Loucy (cell line): ENCODE results near the gene VPS13D.
A peak's percentile ranks its signal among the peaks of the same experiment; 100 is the strongest.

ENCODE experiments used
- H2AFZ ChIP-seq: fragments of 200-600 bp; sonication (generic); 2 replicates; pipeline ENCODE4 v1.6.0; 2016; ENCODE audit warnings: antibody characterized with exemption, mild to moderate bottlenecking, low read length, moderate library complexity
- H3F3A ChIP-seq: fragments of 200-600 bp; 2 replicates; pipeline ENCODE4 v1.6.0; 2016; ENCODE audit warnings: antibody characterized with exemption, low read depth, mild to moderate bottlenecking
- H3K27me3 ChIP-seq: fragments of 200-600 bp; sonication (generic); 2 replicates; pipeline ENCODE4 v1.6.1; 2014; ENCODE audit warnings: low read length, mild to moderate bottlenecking; ENCODE audit not compliant: insufficient read depth, poor library complexity, severe bottlenecking
- H3K36me3 ChIP-seq: fragments of 200-600 bp; sonication (generic); 2 replicates; pipeline ENCODE4 v1.6.1; 2016; ENCODE audit warnings: low read length; ENCODE audit not compliant: insufficient read depth
- H3K4me1 ChIP-seq: fragments of 200-600 bp; sonication (generic); 2 replicates; pipeline ENCODE4 v1.5.1; 2014; ENCODE audit warnings: low read length, mild to moderate bottlenecking; ENCODE audit not compliant: insufficient read depth, poor library complexity, severe bottlenecking
- H3K4me2 ChIP-seq: fragments of 200-600 bp; sonication (generic); 2 replicates; pipeline ENCODE4 v1.6.0; 2014; ENCODE audit warnings: antibody characterized with exemption, low read length, low read depth, mild to moderate bottlenecking; ENCODE audit not compliant: poor library complexity, severe bottlenecking
- H3K4me3 ChIP-seq: fragments of 200-600 bp; sonication (generic); 2 replicates; pipeline ENCODE4 v1.5.1; 2014; ENCODE audit warnings: low read length, mild to moderate bottlenecking, mixed read lengths; ENCODE audit not compliant: poor library complexity, severe bottlenecking
- H3K79me2 ChIP-seq: fragments of 200-600 bp; sonication (generic); 2 replicates; pipeline ENCODE4 v1.6.1; 2014; ENCODE audit warnings: low read length; ENCODE audit not compliant: insufficient read depth
- H3K9ac ChIP-seq: fragments of 200-600 bp; sonication (generic); 2 replicates; pipeline ENCODE4 v1.6.0; 2014; ENCODE audit warnings: mild to moderate bottlenecking, low read depth, low read length, moderate library complexity; ENCODE audit not compliant: poor library complexity, severe bottlenecking
- H3K9me2 ChIP-seq: fragments of 200-600 bp; sonication (generic); replicated peaks from 2 replicates; pipeline ENCODE4 v1.6.1; 2016; ENCODE audit warnings: low read depth, low read length, mixed read lengths
- H3K9me3 ChIP-seq: fragments of 200-600 bp; sonication (generic); 2 replicates; pipeline ENCODE4 v1.6.1; 2014; ENCODE audit warnings: mild to moderate bottlenecking, antibody characterized with exemption, low read length, low read depth; ENCODE audit not compliant: insufficient read depth
- H4K20me1 ChIP-seq: fragments of 200-600 bp; sonication (generic); 2 replicates; pipeline ENCODE4 v1.6.0; 2014; ENCODE audit warnings: antibody characterized with exemption, low read length, mild to moderate bottlenecking; ENCODE audit not compliant: insufficient read depth, poor library complexity, severe bottlenecking
- EZH2phosphoT487 ChIP-seq: fragments of 200-600 bp; IDR thresholded peaks from 2 replicates; pipeline ENCODE4 v1.6.1; 2018; ENCODE audit warnings: antibody characterized with exemption, mild to moderate bottlenecking, moderate library complexity, borderline replicate concordance
- TF ChIP-seq, protein P1 (sequence below): fragments of 200-600 bp; sonication (generic); conservative IDR thresholded peaks from 2 replicates; pipeline ENCODE4 v1.5.1; 2014; ENCODE audit warnings: mild to moderate bottlenecking, antibody characterized with exemption, low read length

The VPS13D gene

DNA sequence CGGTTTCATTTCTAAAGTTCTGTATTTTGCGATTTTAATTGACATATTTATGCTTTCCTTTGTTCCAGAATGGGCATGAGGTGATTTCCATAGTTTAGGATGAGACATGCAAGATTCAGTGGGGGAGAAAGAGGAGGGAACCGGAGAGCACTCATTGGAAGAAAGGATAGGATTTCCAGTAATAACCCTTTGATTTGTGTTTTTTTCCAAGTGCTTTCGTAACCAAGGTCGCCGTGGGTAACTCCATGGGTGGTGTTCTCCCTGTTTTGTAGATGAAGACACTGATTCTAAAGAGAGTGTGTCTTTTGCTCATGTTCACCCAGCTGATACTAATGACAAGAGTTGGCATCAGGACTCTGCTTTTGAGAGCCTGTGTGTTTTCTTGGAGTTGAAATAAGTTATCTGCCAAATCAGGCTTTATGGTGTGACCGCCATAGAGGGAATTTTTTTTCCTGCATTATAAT is 218.1 kb downstream of the VPS13D start:
- Histone ChIP-seq H3K9ac (peak overlapping the region; percentile 59), H3K79me2 (no peaks in the 10 kb centered on the region), H3K36me3 (peaks cover 3% of the 10 kb centered on the region; the same call in 1 of the 2 replicates), H3K9me3 (no peaks in the 10 kb centered on the region), H2AFZ (no peak overlapping the region), H4K20me1 (no peaks in the 10 kb centered on the region), H3K9me2 (no peaks in the 10 kb centered on the region), H3K4me2 (no peak overlapping the region), H3K4me3 (no peak overlapping the region), H3F3A (peaks cover 6% of the 10 kb centered on the region), H3K4me1 (peaks cover 35% of the 10 kb centered on the region), H3K27me3 (no peaks in the 10 kb centered on the region)
- TF ChIP-seq, protein P1, sequence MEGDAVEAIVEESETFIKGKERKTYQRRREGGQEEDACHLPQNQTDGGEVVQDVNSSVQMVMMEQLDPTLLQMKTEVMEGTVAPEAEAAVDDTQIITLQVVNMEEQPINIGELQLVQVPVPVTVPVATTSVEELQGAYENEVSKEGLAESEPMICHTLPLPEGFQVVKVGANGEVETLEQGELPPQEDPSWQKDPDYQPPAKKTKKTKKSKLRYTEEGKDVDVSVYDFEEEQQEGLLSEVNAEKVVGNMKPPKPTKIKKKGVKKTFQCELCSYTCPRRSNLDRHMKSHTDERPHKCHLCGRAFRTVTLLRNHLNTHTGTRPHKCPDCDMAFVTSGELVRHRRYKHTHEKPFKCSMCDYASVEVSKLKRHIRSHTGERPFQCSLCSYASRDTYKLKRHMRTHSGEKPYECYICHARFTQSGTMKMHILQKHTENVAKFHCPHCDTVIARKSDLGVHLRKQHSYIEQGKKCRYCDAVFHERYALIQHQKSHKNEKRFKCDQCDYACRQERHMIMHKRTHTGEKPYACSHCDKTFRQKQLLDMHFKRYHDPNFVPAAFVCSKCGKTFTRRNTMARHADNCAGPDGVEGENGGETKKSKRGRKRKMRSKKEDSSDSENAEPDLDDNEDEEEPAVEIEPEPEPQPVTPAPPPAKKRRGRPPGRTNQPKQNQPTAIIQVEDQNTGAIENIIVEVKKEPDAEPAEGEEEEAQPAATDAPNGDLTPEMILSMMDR: no peak
- no peak for TF ChIP-seq EZH2phosphoT487

DNA sequence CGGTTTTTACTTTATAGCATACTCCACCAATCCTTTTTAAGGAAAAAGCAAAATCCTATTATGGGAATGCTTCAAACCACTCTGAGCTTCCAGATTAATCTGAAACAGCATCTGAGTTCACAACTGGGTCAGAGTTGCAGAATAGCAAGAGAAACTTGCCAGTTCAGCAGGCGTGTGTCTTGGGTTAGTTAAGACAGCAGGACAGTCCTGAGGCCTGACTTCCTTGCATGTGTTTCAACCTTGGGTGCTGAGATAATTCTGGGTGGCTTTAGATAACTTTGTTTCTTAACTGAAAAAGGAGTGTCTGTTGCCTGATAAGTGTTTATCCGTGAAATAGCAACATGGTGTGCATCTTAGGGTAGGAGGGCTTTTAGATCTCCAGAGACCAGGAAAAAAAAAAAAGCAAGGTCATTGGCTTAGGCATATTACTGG is 218.9 kb downstream of the VPS13D start:
- TF ChIP-seq, protein P1: no peak
- Histone ChIP-seq H2AFZ (no peak overlapping the region), H3K4me2 (peak overlapping the region; percentile 68), H3K4me1 (peaks cover 39% of the 10 kb centered on the region), H3K9me3 (no peaks in the 10 kb centered on the region), H3K9me2 (no peaks in the 10 kb centered on the region), H3K4me3 (peak overlapping the region; percentile 42), H3K79me2 (no peaks in the 10 kb centered on the region), H3F3A (peaks cover 6% of the 10 kb centered on the region), H3K36me3 (no peaks in the 10 kb centered on the region), H4K20me1 (no peaks in the 10 kb centered on the region), H3K27me3 (no peaks in the 10 kb centered on the region), H3K9ac (peak overlapping the region; percentile 59)

DNA sequence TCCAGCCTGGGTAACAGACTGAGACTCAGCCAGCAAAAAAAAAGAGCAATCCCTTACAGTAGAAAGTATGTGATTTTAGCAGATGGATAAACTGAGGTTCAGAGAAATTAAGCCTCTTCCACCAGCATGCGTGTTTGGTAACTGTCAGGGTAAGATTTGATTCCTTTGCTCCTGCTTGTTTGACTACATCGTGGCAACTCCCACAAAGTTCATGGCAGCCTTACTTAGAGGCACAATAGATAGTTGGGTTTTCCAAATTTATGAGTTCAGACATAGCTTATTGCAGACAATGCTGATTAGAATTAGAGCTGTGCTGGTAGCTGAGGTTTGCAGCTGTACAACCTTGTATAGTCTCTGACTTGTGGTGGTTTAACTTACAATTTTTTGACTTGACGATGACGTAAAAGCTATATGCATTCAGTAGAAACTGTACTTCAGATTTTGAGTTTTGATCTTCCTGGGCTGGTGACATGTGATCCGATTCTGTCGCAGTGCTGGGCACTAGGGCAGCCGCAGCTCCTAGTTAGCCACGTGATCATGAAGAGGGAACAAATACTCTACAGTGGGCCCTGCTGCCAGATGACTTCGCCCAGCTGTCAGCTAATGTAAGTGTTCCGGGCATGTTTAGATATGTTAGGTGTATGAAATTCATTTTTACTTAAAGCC is 220.4 kb downstream of the VPS13D start:
- Histone ChIP-seq H3K4me2 (peak overlapping the region; percentile 68), H2AFZ (no peak overlapping the region), H3K4me1 (peaks cover 54% of the 10 kb centered on the region), H3K9me3 (no peaks in the 10 kb centered on the region), H3K4me3 (peak overlapping the region; percentile 42), H3K27me3 (no peaks in the 10 kb centered on the region), H3K9me2 (no peaks in the 10 kb centered on the region), H3K9ac (peak overlapping the region; percentile 59), H3K36me3 (no peaks in the 10 kb centered on the region), H3K79me2 (no peaks in the 10 kb centered on the region), H4K20me1 (no peaks in the 10 kb centered on the region), H3F3A (peaks cover 6% of the 10 kb centered on the region)
- TF ChIP-seq EZH2phosphoT487: no peak
- TF ChIP-seq, protein P1: no peak
